Heart right ventricle (tissue), 16 donors: Measurements from ENCODE around the gene MVB12B. TPM values are rescaled to one million over a fixed set of nuclear protein-coding genes. Genes with fewer than 3 reads are reported as not detected.

ENCODE experiments used
- ATAC-seq, 8 donors: fragments of 200-7000 bp; cut with Tn5 transposase; one replicate each; pipeline ENCODE4 v1.9.1; 2020; ENCODE audit warnings: mild to moderate bottlenecking in 8 of 8, moderate library complexity in 8 of 8, moderate number of reproducible peaks in 1 of 8
- DNase-seq, 2 donors: peaks; one replicate each; pipeline ENCODE4 v3.0.0-alpha.2; 2020
- H3K27ac ChIP-seq, 10 donors: fragments of 200-600 bp; sonication (generic) in 2 of 10; one replicate each; pipeline versions ENCODE4 v1.5.0 to v1.8.0; 2020 to 2022; ENCODE audit warnings: mild to moderate bottlenecking in 3 of 10
- H3K27me3 ChIP-seq, 7 donors: fragments of 200-600 bp; one replicate each; pipeline ENCODE4 v1.8.0; 2021 to 2022; ENCODE audit warnings: mild to moderate bottlenecking in 2 of 7
- H3K36me3 ChIP-seq, 9 donors: fragments of 200-600 bp; sonication (generic) in 1 of 9; one replicate each; pipeline versions ENCODE4 v1.5.0 to v1.8.0; 2020 to 2022; ENCODE audit warnings: mild to moderate bottlenecking in 2 of 9
- H3K4me1 ChIP-seq, 9 donors: fragments of 200-600 bp; sonication (generic) in 1 of 9; one replicate each; pipeline versions ENCODE4 v1.5.0 to v1.8.0; 2020 to 2022; ENCODE audit warnings: mild to moderate bottlenecking in 4 of 9
- H3K4me3 ChIP-seq, 10 donors: fragments of 200-600 bp; sonication (generic) in 2 of 10; one replicate each; pipeline versions ENCODE4 v1.5.0 to v1.8.0; 2020 to 2022; ENCODE audit warnings: mild to moderate bottlenecking in 7 of 10, moderate library complexity in 2 of 10
- H3K9me3 ChIP-seq, 11 donors: fragments of 200-600 bp in 10 of 11; sonication (generic) in 2 of 11; one replicate each; pipeline versions ENCODE4 v1.5.0 to v1.8.0; 2013 to 2022; ENCODE audit warnings: mild to moderate bottlenecking in 2 of 11, control low read depth in 1 of 11, moderate library complexity in 1 of 11
- WGBS, 2 donors: extraction: QIAGEN DNeasy Blood & Tissue Kit; methylation state at CpG; one replicate each; pipeline ENCODE4 v1.1.7; 2013; ENCODE audit warnings: inconsistent platforms in 1 of 2; 5-methylcytosine and 5-hydroxymethylcytosine counted together
- intact Hi-C, 10 donors: fragments of 100-400 bp; cut with DNase I; formaldehyde crosslinking; loops; one replicate each; pipeline versions ENCODE4 v1.11.1 to v1.14.2; 2022
- polyA plus RNA-seq, 2 donors: library from polyadenylated mRNA; stranded (reverse); fragments of 200-250 nt; gene quantifications; one replicate each; pipeline ENCODE4 v1.2.3, GENCODE V29; 2013
- total RNA-seq, 10 donors: library from RNA; stranded (reverse); fragmentation: NEBNext Ultra II Directional in 3 of 10; extraction: Animal tissue kit (Norgen Biotek cat#: 25700) in 3 of 10; gene quantifications; one replicate each; pipeline versions ENCODE4 v1.2.1 to v1.2.4, GENCODE V29; 2021 to 2023
- TF ChIP-seq, protein P1 (sequence below), 9 donors: fragments of 200-600 bp; sonication (generic) in 2 of 9; IDR thresholded peaks; one replicate each; pipeline versions ENCODE4 v1.5.0 to v1.8.0; 2021 to 2022; ENCODE audit warnings: antibody characterized with exemption in 9 of 9, mild to moderate bottlenecking in 5 of 9, moderate library complexity in 1 of 9
- donor health status: Arrhythmogenic right ventricular cardiomyopathy.
- donor health status: ischemic (EF 13 %, LVEDD 7.1; RV severe dilation, severe dysfunction).
- donor health status: healthy with polysubstance abuse.
- donor health status: DM: no; HTN: yes; CAD: no.
- donor health status: DM: no; HTN: no; CAD: no.
- donor health status: ischemic (EF 25% LVEDD 6.9; RV normal size, moderate dysfunction).
- donor health status: ischemic (EF 25% LVEDD 5.7; RV mildly dilated, moderate dysfunction).
- donor health status: healthy.
- donor health status: DM: yes; HTN: yes; CAD: no.
- donor health status: Ischemic cardiomyopathy.
- donor health status: ischemic (EF 35%, LVEDD 5.7; RV mildly dilated, moderate dysfunction).
- donor health status: nonischemic (EF 11% LVEDD 7.7; RV severe dilation, severe dysfunction).
- donor health status: DM: yes; HTN: yes; CAD: no.
- donor health status: PGD.
- donor health status: ischemic (EF 29% LVEDD 5.4; RV normal size, mild dysfunction).
- donor health status: nonischemic (EF 23%, LVEDD 6.1; RV moderate dilation, normal function).

The MVB12B gene
- total and polyA plus RNA-seq, 12 donors = 2.8 to 16.5 (median 10.6) TPM

- Histone ChIP-seq H3K27ac (peak overlapping the region in 5 of 10 donors; percentile 27 to 87 (median 56)), H3K9me3 (no peaks in the 10 kb centered on the region), H3K36me3 (no peaks in the 10 kb centered on the region), H3K4me1 (peaks cover 4 to 36% (median 23%) of the 10 kb centered on the region in 9 donors), H3K4me3 (no peak overlapping the region), H3K27me3 (peaks cover 13 to 96% (median 84%) of the 10 kb centered on the region in 7 donors)
- intact Hi-C loops = loop anchor here in 2 of 10 donors (5.0 to 10.0 kb wide), 2 partner anchors 41 to 169 kb away; no protein-coding TSS in a partner anchor
- DNase-seq (no peak), ATAC-seq (no peak)
- TF ChIP-seq, protein P1, sequence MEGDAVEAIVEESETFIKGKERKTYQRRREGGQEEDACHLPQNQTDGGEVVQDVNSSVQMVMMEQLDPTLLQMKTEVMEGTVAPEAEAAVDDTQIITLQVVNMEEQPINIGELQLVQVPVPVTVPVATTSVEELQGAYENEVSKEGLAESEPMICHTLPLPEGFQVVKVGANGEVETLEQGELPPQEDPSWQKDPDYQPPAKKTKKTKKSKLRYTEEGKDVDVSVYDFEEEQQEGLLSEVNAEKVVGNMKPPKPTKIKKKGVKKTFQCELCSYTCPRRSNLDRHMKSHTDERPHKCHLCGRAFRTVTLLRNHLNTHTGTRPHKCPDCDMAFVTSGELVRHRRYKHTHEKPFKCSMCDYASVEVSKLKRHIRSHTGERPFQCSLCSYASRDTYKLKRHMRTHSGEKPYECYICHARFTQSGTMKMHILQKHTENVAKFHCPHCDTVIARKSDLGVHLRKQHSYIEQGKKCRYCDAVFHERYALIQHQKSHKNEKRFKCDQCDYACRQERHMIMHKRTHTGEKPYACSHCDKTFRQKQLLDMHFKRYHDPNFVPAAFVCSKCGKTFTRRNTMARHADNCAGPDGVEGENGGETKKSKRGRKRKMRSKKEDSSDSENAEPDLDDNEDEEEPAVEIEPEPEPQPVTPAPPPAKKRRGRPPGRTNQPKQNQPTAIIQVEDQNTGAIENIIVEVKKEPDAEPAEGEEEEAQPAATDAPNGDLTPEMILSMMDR (IDR thresholded peaks at IDR 0.05) = no peak
- WGBS, 2 donors = 61 to 69% methylated on average over 14 of the region's 14 CpGs
These were observed 189.4 kb downstream of the MVB12B start for GRCh38 chr9:126515873-126516505.

DNA sequence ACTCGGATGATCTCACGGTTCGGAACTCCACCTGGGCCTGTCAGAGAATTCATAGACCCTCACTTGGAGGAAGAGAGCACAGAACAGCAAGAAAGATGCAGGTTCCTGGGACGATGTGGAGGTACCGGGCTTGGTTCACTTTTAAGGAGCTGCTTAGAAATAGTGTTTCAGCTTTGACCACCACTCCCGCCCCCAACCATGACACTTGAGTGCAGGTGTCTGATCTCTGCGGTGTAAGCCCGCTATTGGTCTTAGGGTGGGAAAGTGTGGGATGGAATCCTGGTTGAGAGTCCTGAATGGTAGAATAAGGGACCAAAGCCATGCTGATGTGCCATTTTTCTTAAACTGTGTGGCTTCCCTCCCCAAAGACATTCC, 189.9 kb downstream of the MVB12B start:
- ATAC-seq = no peak
- WGBS, 2 donors = 64 to 66% methylated on average over 8 of the region's 8 CpGs
- Histone ChIP-seq H3K4me1 (peaks cover 4 to 41% (median 23%) of the 10 kb centered on the region in 9 donors), H3K36me3 (no peaks in the 10 kb centered on the region), H3K27ac (peak overlapping the region in 8 of 10 donors; percentile 27 to 87 (median 60)), H3K4me3 (peak overlapping the region in 6 of 10 donors; percentile 40 to 58 (median 46)), H3K9me3 (no peaks in the 10 kb centered on the region), H3K27me3 (peaks cover 13 to 97% (median 89%) of the 10 kb centered on the region in 7 donors)
- intact Hi-C loops = loop anchor here in 2 of 10 donors (5.0 to 10.0 kb wide), 2 partner anchors 41 to 168 kb away; no protein-coding TSS in a partner anchor
- TF ChIP-seq, protein P1 (IDR thresholded peaks at IDR 0.05) = no peak
- DNase-seq = no peak

GRCh38 chr9:126516936-126517832, 190.6 kb downstream of the MVB12B start:
- Histone ChIP-seq H3K4me1 (peaks cover 4 to 46% (median 23%) of the 10 kb centered on the region in 9 donors), H3K27ac (peak overlapping the region in 8 of 10 donors; percentile 56 to 87 (median 63)), H3K9me3 (no peaks in the 10 kb centered on the region), H3K36me3 (no peaks in the 10 kb centered on the region), H3K27me3 (peaks cover 13 to 97% (median 90%) of the 10 kb centered on the region in 7 donors), H3K4me3 (peak overlapping the region in 9 of 10 donors; percentile 19 to 58 (median 41))
- peak; percentile 40 to 67 for DNase-seq
- intact Hi-C loops = loop anchor here in 2 of 10 donors (5.0 to 10.0 kb wide), 2 partner anchors 40 to 168 kb away; no protein-coding TSS in a partner anchor
- ATAC-seq = peak; percentile 40 to 83 (median 61)
- TF ChIP-seq, protein P1 (IDR thresholded peaks at IDR 0.05) = no peak
- WGBS, 2 donors = 11 to 14% methylated on average over 32 of the region's 32 CpGs

- WGBS, 2 donors = 13% methylated on average over 9 of the region's 9 CpGs
- Histone ChIP-seq H3K9me3 (no peaks in the 10 kb centered on the region), H3K27me3 (peaks cover 13 to 98% (median 96%) of the 10 kb centered on the region in 7 donors), H3K36me3 (no peaks in the 10 kb centered on the region), H3K4me3 (peak overlapping the region in 4 of 10 donors; percentile 40 to 58 (median 48)), H3K27ac (peak overlapping the region in 8 of 10 donors; percentile 56 to 87 (median 63)), H3K4me1 (peaks cover 6 to 49% (median 24%) of the 10 kb centered on the region in 9 donors)
- intact Hi-C loops = loop anchor here in 2 of 10 donors (5.0 to 10.0 kb wide), 2 partner anchors 39 to 167 kb away; no protein-coding TSS in a partner anchor
- DNase-seq (no peak), ATAC-seq (no peak)
- TF ChIP-seq, protein P1 (IDR thresholded peaks at IDR 0.05) = no peak
These were observed 191.3 kb downstream of the MVB12B start for GRCh38 chr9:126517833-126518356.
